Measurements from ENCODE around the gene WNK2.
"Not testable (repeated sequence)": the region's sequence is repeated elsewhere in the genome, so short reads cannot be mapped to it uniquely, and the experiment has no call there.

Gene WNK2

DNA sequence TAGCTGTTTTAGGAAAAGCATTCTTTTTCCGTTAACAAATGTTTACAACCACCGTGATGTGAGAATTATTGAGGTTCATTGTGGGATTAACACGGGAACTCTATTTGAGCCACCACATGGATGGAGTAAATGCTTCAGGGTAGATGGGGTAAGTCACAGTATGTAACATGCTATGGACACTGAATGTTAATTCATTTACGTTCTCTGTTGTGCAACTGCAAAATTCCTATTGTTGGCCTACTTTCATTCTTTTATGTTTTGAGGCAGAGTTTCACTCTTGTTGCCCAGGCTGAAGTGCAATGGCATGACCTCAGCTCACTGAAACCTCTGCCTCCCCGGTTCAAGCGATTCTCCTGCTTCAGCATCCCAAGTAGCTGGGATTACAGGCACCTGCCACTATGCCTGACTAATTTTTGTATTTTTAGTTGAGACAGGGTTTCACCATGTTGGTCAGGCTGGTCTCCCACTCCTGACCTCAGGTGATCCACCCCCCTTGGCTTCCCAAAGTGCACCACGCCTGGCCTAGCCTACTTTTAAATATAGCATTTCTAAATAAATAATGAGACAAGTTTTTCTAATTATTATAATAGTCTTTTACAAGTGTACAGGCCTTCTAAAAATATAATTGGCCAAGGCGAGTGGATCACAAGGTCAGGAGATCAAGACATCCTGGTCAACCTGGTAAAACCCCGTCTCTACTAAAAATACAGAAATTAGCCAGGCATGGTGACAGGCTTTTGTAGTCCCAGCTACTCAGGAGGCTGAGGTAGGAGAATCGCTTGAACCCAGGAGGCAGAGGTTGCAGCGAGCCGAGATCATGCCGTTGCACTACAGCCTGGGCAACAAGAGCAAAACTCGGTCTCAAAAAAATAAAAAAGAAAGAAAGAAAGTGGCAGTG is 169.7 kb downstream of the WNK2 start:
- not testable (repeated sequence) for DNase-seq

- no peak for DNase-seq
Measured at GRCh38 chr9:93354451-93354850, 170.5 kb downstream of the WNK2 start.

GRCh38 chr9:93355827-93356226 is 171.9 kb downstream of the WNK2 start:
- DNase-seq, result no peak

DNA sequence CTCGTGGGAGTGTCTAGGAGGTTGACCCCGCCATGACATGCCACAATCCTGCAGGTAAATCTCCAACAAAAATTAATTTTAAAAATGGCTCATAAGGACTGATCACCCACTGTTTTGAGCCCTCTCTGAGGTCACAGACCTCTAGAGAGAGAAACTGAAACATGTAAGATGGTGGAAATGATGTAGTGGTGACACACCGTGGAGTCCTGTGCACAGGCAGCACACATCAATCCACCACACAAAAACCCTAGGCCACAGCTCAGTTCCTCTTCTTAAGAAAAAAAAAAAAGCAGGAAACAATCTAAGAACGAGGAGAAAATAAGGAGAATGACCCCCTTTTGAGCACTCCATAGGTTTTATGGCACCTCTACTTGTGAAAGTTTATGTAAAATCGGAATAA is 173.7 kb downstream of the WNK2 start:
- DNase-seq, result no peak

GRCh38 chr9:93359907-93360306 is 176.0 kb downstream of the WNK2 start:
- not testable (repeated sequence) for DNase-seq

DNA sequence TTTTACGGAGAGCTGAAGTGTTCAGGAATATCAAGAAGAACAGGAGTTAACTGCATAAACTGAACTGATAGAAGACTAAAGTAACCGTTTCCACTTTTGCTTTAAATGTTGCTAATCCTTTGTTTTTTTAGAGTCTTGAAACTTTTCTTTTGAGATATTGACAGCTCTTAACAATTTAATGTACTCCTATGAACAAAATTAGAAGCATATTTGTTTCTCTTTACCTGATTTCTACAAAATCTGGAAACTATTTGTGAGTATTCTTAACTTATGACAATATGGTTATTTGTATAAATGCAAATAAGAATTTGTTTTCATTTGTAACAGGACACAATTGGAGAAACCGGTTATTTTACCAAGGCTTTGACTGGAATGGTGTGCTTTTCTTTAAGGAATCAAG is 178.1 kb downstream of the WNK2 start:
- no peak for DNase-seq

- no peak for DNase-seq
Measured at GRCh38 chr9:93364734-93365426, 180.9 kb downstream of the WNK2 start.

DNA sequence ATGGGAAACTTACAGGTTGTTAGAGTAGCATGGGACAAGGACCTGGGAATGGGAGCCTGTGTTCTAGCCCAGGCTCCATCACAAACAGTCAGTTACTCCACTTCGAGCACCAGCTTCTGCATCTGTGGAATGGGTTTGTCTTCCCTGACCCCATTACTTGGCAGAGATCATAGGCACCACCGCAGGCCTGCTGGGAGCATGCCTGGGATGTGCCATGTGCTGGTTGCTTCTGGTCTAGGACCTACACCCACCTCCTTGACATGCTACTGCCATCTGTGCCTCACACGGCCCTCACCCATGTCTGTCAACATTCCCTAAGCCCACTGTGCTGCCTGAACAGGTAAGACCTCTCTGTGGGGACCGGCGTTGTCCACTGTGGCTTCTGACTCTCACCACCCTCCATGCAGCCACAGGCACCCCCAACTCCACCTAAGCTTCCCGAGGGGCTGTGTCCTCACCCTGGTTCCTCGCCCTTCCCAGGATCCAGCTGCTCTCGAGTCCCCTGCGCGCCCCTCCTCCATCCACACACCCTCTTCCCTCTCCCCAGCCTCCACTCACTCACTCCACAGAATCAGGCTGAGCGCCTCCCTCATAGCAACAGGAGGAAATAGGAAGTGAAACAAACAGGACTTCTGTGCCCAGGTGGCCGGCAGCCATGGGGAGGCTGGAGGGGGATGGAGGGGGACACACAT is 181.6 kb downstream of the WNK2 start:
- no peak for DNase-seq

GRCh38 chr9:93366119-93366447 is 182.1 kb downstream of the WNK2 start:
- DNase-seq, result no peak

DNA sequence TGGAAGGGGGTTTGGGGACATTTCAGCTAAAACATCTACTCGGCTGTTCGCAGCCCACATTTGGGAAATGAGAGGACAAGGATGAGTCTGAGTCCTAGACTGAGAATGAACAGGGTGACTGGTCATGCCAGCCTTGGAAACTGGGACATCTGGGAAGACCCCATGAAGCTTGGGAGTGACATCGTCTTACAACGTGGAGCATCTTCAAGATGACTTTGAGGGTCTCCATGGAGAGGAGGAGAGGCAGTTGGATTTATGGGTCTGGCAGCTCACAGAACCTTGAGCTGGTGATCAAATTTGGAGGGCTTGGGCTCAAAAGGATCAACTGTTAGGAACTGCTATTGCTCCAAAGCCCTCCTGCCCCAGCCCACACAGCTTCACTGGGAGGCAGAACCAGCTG is 182.5 kb downstream of the WNK2 start:
- DNase-seq, result not testable (repeated sequence)

DNA sequence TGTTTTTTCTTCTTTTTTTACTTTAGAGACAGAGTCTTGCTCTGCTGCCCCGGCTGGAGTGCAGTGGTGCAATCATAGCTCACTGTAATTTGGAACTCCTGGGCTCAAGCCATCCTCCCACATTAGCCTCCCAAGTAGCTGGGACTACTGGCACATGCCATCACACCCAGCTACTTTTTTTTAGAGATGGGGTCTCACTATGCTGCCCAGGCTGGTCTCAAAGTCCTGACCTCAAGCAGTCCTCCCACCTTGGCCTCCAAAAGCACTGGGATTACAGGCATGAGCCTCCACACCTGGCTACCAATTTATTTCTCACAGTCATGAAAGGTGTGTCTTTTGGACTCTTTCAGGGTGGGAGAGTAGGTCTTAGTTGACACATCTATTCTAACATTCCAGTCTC is 184.5 kb downstream of the WNK2 start:
- no peak for DNase-seq

DNA sequence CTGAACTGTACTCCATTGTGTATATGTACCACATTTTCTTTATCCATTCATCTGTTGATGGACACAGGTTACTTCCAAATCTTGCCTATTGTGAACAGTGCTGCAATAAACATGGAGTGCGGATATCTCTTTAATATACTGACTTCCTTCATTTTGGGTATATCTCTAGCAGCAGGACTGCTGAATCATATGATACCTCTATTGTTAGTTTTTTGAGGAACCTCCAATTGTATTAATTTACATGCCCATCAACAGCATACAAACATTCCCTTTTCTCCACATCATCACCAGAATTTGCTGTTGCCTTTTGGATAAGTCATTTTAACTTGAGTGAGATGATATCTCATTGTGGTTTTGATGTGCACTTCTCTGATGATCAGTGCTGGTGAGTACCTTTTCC is 185.7 kb downstream of the WNK2 start:
- no peak for DNase-seq
